IMR-90 (cell line): ENCODE data around the gene SLIT3. TPM values are rescaled to one million over a fixed set of nuclear protein-coding genes. Genes with fewer than 3 reads are reported as not detected.

ENCODE experiments used
- ATAC-seq: fragments of 200-7000 bp; cut with Tn5 transposase; 2 replicates; pipeline ENCODE4 v1.9.1; 2020; ENCODE audit warnings: low read depth, mild to moderate bottlenecking, moderate library complexity
- BruUV-seq: library from RNA; stranded (reverse); fragments of 400-500 nt; replicated peaks from 2 replicates; lab custom pipeline; 2021; lab: Mats Ljungman, UMichigan
- CTCF ChIA-PET: fragments of 300-600 bp; formaldehyde crosslinking; extraction: SDS; loops from one replicate; lab custom pipeline; 2021; ENCODE audit warnings: antibody characterized with exemption; lab: Yijun Ruan, JAX
- POLR2A ChIA-PET: fragments of 300-600 bp; sonication (Branson Sonifier 250); formaldehyde crosslinking; loops from one replicate; lab custom pipeline; 2022; ENCODE audit warnings: antibody characterized with exemption; ENCODE audit not compliant: unreplicated experiment; lab: Charles Lee
- DNase-seq: peaks from one replicate; pipeline ENCODE4 v3.0.0; 2013
- H2AFZ ChIP-seq: replicated peaks from 2 replicates; pipeline ENCODE3; 2013; ENCODE audit warnings: low read length, mild to moderate bottlenecking; ENCODE audit not compliant: poor library complexity
- H2AK5ac ChIP-seq: 2 replicates; pipeline ENCODE4 v1.6.1; 2013; ENCODE audit warnings: low read depth, low read length, inconsistent platforms
- H2AK9ac ChIP-seq: replicated peaks from 2 replicates; pipeline ENCODE3; 2013; ENCODE audit warnings: mild to moderate bottlenecking, low read depth, low read length, moderate library complexity; ENCODE audit not compliant: poor library complexity
- H2BK120ac ChIP-seq: 2 replicates; pipeline ENCODE4 v1.6.1; 2013; ENCODE audit warnings: low read depth, low read length, inconsistent platforms
- H2BK15ac ChIP-seq: 3 replicates; pipeline ENCODE4 v1.6.1; 2013; ENCODE audit warnings: low read depth, low read length, inconsistent platforms
- H2BK20ac ChIP-seq: 2 replicates; pipeline ENCODE4 v1.6.1; 2013; ENCODE audit warnings: low read depth, mild to moderate bottlenecking, inconsistent platforms, low read length, moderate library complexity
- H2BK5ac ChIP-seq: 2 replicates; pipeline ENCODE4 v1.6.1; 2013; ENCODE audit warnings: mild to moderate bottlenecking, low read depth, low read length, inconsistent platforms; ENCODE audit not compliant: poor library complexity, severe bottlenecking
- H3K14ac ChIP-seq: replicated peaks from 2 replicates; pipeline ENCODE4 v1.6.1; 2013; ENCODE audit warnings: low read depth, low read length, inconsistent platforms
- H3K18ac ChIP-seq: 2 replicates; pipeline ENCODE4 v1.6.1; 2013; ENCODE audit warnings: low read depth, low read length, control low read depth
- H3K23ac ChIP-seq: 2 replicates; pipeline ENCODE4 v1.6.1; 2013; ENCODE audit warnings: low read depth, low read length, inconsistent platforms
- H3K27ac ChIP-seq: 2 replicates; pipeline ENCODE4 v1.5.1; 2013; ENCODE audit warnings: mild to moderate bottlenecking, control low read depth, low read length; ENCODE audit not compliant: insufficient read depth
- H3K27me3 ChIP-seq: 2 replicates; pipeline ENCODE4 v1.6.1; 2013; ENCODE audit warnings: low read length; ENCODE audit not compliant: control insufficient read depth, insufficient read depth
- H3K36me3 ChIP-seq: 2 replicates; pipeline ENCODE4 v1.6.1; 2013; ENCODE audit warnings: low read length, mixed read lengths; ENCODE audit not compliant: control insufficient read depth, insufficient read depth
- H3K4ac ChIP-seq: 2 replicates; pipeline ENCODE4 v1.6.1; 2013; ENCODE audit warnings: low read depth, low read length, inconsistent platforms
- H3K4me1 ChIP-seq: 2 replicates; pipeline ENCODE4 v1.6.1; 2013; ENCODE audit warnings: low read length, mixed read lengths; ENCODE audit not compliant: control insufficient read depth, insufficient read depth
- H3K4me2 ChIP-seq: 2 replicates; pipeline ENCODE4 v1.6.1; 2013; ENCODE audit warnings: low read depth, mild to moderate bottlenecking, control low read depth, low read length, moderate library complexity
- H3K4me3 ChIP-seq: 2 replicates; pipeline ENCODE4 v1.5.1; 2013; ENCODE audit warnings: low read depth, mild to moderate bottlenecking, control low read depth, low read length, moderate library complexity; ENCODE audit not compliant: insufficient read depth
- H3K56ac ChIP-seq: 2 replicates; pipeline ENCODE4 v1.6.1; 2013; ENCODE audit warnings: low read length, inconsistent platforms; ENCODE audit not compliant: insufficient read depth; ENCODE audit errors: extremely low read depth
- H3K79me1 ChIP-seq, 2 experiments: 2 replicates each; pipeline ENCODE4 v1.6.1; 2013; ENCODE audit warnings: low read length in 2 of 2, inconsistent platforms in 1 of 2, low read depth in 1 of 2
- H3K9ac ChIP-seq: 2 replicates; pipeline ENCODE4 v1.6.1; 2013; ENCODE audit warnings: low read depth, low read length, control low read depth
- H3K9me1 ChIP-seq: 2 replicates; pipeline ENCODE4 v1.6.1; 2013; ENCODE audit warnings: low read length, inconsistent platforms; ENCODE audit not compliant: insufficient read depth
- H3K9me3 ChIP-seq: 2 replicates; pipeline ENCODE4 v1.6.1; 2013; ENCODE audit warnings: low read length; ENCODE audit not compliant: control insufficient read depth, insufficient read depth
- H4K20me1 ChIP-seq: 2 replicates; pipeline ENCODE4 v1.6.1; 2013; ENCODE audit warnings: low read length, inconsistent platforms; ENCODE audit not compliant: insufficient read depth
- H4K5ac ChIP-seq: 2 replicates; pipeline ENCODE4 v1.6.1; 2013; ENCODE audit warnings: mild to moderate bottlenecking, low read depth, low read length, control low read depth
- H4K8ac ChIP-seq, 2 experiments: 2 replicates each; pipeline ENCODE4 v1.6.1; 2013; ENCODE audit warnings: low read depth in 2 of 2, low read length in 2 of 2, control low read depth in 1 of 2, inconsistent platforms in 1 of 2
- H4K91ac ChIP-seq: 2 replicates; pipeline ENCODE4 v1.6.1; 2013; ENCODE audit warnings: low read depth, low read length, inconsistent platforms; ENCODE audit not compliant: insufficient read depth
- BHLHE40 ChIP-seq: fragments of 150-350 bp; IDR thresholded peaks from 2 replicates; pipeline ENCODE4 v1.6.1; 2016; ENCODE audit warnings: mild to moderate bottlenecking, low read depth, low read length
- CEBPB ChIP-seq: IDR thresholded peaks from 2 replicates; pipeline ENCODE4 v1.6.1; 2012; ENCODE audit warnings: low read depth, low read length, improper control_type of control experiment
- CHD1 ChIP-seq: IDR thresholded peaks from 2 replicates; pipeline ENCODE4 v1.6.1; 2012; ENCODE audit warnings: low read depth, low read length, improper control_type of control experiment
- FOS ChIP-seq: fragments of 150-350 bp; IDR thresholded peaks from 2 replicates; pipeline ENCODE4 v1.6.1; 2016; ENCODE audit warnings: low read depth, low read length
- MAFK ChIP-seq: IDR thresholded peaks from 2 replicates; pipeline ENCODE4 v1.6.1; 2012; ENCODE audit warnings: low read depth, low read length, improper control_type of control experiment
- MAZ ChIP-seq: IDR thresholded peaks from 2 replicates; pipeline ENCODE4 v1.6.1; 2012; ENCODE audit warnings: low read depth, mild to moderate bottlenecking, low read length, improper control_type of control experiment, moderate library complexity, borderline replicate concordance
- MXI1 ChIP-seq: IDR thresholded peaks from 2 replicates; pipeline ENCODE4 v1.6.1; 2012; ENCODE audit warnings: low read depth, mild to moderate bottlenecking, low read length, moderate library complexity, borderline replicate concordance
- NFE2L2 ChIP-seq: fragments of 150-350 bp; IDR thresholded peaks from 2 replicates; pipeline ENCODE4 v1.6.1; 2016; ENCODE audit warnings: low read depth, mild to moderate bottlenecking, low read length
- POLR2A ChIP-seq: IDR thresholded peaks from 2 replicates; pipeline ENCODE4 v1.6.1; 2012; ENCODE audit warnings: mild to moderate bottlenecking, low read depth, low read length
- RAD21 ChIP-seq: IDR thresholded peaks from 2 replicates; pipeline ENCODE4 v1.6.1; 2012; ENCODE audit warnings: low read length, improper control_type of control experiment
- RCOR1 ChIP-seq: IDR thresholded peaks from 2 replicates; pipeline ENCODE4 v1.6.1; 2012; ENCODE audit warnings: mild to moderate bottlenecking, low read length, improper control_type of control experiment; ENCODE audit not compliant: insufficient replicate concordance
- RFX5 ChIP-seq: IDR thresholded peaks from 2 replicates; pipeline ENCODE4 v1.8.0; 2012; ENCODE audit warnings: low read depth, mild to moderate bottlenecking, low read length, moderate library complexity
- SMC3 ChIP-seq: fragments of 150-350 bp; IDR thresholded peaks from 2 replicates; pipeline ENCODE4 v1.6.1; 2016; ENCODE audit warnings: low read depth, mild to moderate bottlenecking, antibody characterized with exemption, low read length, moderate library complexity
- dilution Hi-C: fragments of 300-500 bp; cut with HindIII; formaldehyde crosslinking; loops from one replicate; pipeline ENCODE4 v1.14.3; 2018; ENCODE audit warnings: low sequenced_read_pairs; ENCODE audit not compliant: unreplicated experiment
- in situ Hi-C: fragments of 300-500 bp; cut with MboI; formaldehyde crosslinking; loops from 3 replicates; pipeline ENCODE4 v1.14.3; 2019; ENCODE audit warnings: low sequenced_read_pairs, inconsistent platforms, mixed read lengths
- intact Hi-C: fragments of 100-400 bp; cut with micrococcal nuclease; formaldehyde crosslinking; loops from 2 replicates; pipeline ENCODE4 v1.10.0; 2022
- polyA plus RNA-seq, 3 experiments: library from polyadenylated mRNA; depleted of rRNA; stranded (reverse); fragments of >200 nt; gene quantifications; 2 replicates each; pipeline ENCODE4 v1.2.3, GENCODE V29; 2012; ENCODE audit warnings: low replicate concordance in 1 of 3
- total RNA-seq: library from RNA; depleted of rRNA; stranded (reverse); fragments of >200 nt; gene quantifications from 2 replicates; pipeline ENCODE4 v1.2.3, GENCODE V29; 2012
- TF ChIP-seq, protein P1 (sequence below): fragments of 150-350 bp; IDR thresholded peaks from 2 replicates; pipeline ENCODE4 v1.6.1; 2016; ENCODE audit warnings: low read depth, mild to moderate bottlenecking, low read length, moderate library complexity, borderline replicate concordance
- TF ChIP-seq, protein P2 (sequence below): conservative IDR thresholded peaks from 2 replicates; pipeline ENCODE4 v1.5.1; 2012; ENCODE audit warnings: mild to moderate bottlenecking, low read depth, low read length, improper control_type of control experiment
- TF ChIP-seq, protein P3 (sequence below): fragments of 150-350 bp; IDR thresholded peaks from 2 replicates; pipeline ENCODE4 v1.6.1; 2017; ENCODE audit warnings: mild to moderate bottlenecking, antibody characterized with exemption, low read length, low read depth

The SLIT3 gene
- total and polyA plus RNA-seq, 2 of the 4 experiments (the other 2 are of a cell fraction) = 0.18 to 0.50 TPM

DNA sequence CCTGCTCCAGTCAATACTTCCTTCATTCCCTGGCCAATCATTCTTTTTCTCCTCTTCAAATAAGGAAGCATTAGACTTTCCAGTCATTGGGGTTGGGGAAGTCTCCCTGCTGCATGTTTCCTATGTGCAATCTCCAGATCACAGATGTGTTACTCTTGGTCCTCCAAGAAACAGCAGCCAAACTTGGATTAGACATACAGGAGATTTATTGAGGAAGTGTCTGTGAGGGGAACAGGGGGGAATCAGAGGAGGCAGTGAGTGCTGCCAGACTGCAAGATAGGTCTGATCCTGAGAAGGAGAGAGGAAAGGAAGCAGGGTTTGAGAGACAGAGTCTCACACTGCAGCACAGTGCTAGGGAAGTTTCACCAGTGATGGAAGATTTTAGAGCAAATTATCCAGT lies 40.6 kb upstream of the SLIT3 start:
- Histone ChIP-seq H2BK20ac (no peak overlapping the region), H3K4me1 (0 out of 2 replicates have a peak, but pooled peaks cover 1% of the 10 kb centered on the region), H2AK5ac (no peak overlapping the region), H3K9me1 (no peaks in the 10 kb centered on the region), H2AFZ (no peak overlapping the region), H3K56ac (no peak overlapping the region), H3K9me3 (no peaks in the 10 kb centered on the region), H2BK120ac (no peak overlapping the region), H4K8ac (no peak overlapping the region), H3K9ac (no peak overlapping the region), H2BK5ac (no peak overlapping the region), H3K36me3 (no peaks in the 10 kb centered on the region), H3K27me3 (no peaks in the 10 kb centered on the region), H3K4me2 (no peak overlapping the region), H3K23ac (no peak overlapping the region), H4K20me1 (no peaks in the 10 kb centered on the region), H2AK9ac (no peak overlapping the region), H4K91ac (no peak overlapping the region), H3K4me3 (no peak overlapping the region), H3K14ac (no peak overlapping the region), H3K79me1 (no peaks in the 10 kb centered on the region), H3K4ac (no peak overlapping the region), H4K5ac (no peak overlapping the region), H3K27ac (no peak overlapping the region), H2BK15ac (no peak overlapping the region), H3K18ac (no peak overlapping the region)
- ChIA-PET POLR2A (no interaction called here), CTCF (no interaction called here)
- dilution Hi-C loops (no loop called here), intact Hi-C loops (no loop called here), in situ Hi-C loops (no loop called here)
- no TSS peak for BruUV-seq
- TF ChIP-seq MAFK = no peak
- TF ChIP-seq, protein P1, sequence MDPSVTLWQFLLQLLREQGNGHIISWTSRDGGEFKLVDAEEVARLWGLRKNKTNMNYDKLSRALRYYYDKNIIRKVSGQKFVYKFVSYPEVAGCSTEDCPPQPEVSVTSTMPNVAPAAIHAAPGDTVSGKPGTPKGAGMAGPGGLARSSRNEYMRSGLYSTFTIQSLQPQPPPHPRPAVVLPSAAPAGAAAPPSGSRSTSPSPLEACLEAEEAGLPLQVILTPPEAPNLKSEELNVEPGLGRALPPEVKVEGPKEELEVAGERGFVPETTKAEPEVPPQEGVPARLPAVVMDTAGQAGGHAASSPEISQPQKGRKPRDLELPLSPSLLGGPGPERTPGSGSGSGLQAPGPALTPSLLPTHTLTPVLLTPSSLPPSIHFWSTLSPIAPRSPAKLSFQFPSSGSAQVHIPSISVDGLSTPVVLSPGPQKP = no peak
- TF ChIP-seq BHLHE40 = no peak
- no peak for TF ChIP-seq SMC3
- TF ChIP-seq RAD21 = no peak
- no peak for TF ChIP-seq CEBPB
- no peak for TF ChIP-seq FOS
- no peak for TF ChIP-seq NFE2L2
- TF ChIP-seq, protein P2, sequence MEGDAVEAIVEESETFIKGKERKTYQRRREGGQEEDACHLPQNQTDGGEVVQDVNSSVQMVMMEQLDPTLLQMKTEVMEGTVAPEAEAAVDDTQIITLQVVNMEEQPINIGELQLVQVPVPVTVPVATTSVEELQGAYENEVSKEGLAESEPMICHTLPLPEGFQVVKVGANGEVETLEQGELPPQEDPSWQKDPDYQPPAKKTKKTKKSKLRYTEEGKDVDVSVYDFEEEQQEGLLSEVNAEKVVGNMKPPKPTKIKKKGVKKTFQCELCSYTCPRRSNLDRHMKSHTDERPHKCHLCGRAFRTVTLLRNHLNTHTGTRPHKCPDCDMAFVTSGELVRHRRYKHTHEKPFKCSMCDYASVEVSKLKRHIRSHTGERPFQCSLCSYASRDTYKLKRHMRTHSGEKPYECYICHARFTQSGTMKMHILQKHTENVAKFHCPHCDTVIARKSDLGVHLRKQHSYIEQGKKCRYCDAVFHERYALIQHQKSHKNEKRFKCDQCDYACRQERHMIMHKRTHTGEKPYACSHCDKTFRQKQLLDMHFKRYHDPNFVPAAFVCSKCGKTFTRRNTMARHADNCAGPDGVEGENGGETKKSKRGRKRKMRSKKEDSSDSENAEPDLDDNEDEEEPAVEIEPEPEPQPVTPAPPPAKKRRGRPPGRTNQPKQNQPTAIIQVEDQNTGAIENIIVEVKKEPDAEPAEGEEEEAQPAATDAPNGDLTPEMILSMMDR = no peak
- no peak for TF ChIP-seq MXI1
- TF ChIP-seq RFX5 = no peak
- TF ChIP-seq, protein P3, sequence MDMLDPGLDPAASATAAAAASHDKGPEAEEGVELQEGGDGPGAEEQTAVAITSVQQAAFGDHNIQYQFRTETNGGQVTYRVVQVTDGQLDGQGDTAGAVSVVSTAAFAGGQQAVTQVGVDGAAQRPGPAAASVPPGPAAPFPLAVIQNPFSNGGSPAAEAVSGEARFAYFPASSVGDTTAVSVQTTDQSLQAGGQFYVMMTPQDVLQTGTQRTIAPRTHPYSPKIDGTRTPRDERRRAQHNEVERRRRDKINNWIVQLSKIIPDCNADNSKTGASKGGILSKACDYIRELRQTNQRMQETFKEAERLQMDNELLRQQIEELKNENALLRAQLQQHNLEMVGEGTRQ = no peak
- no peak for TF ChIP-seq CHD1
- no peak for TF ChIP-seq RCOR1
- TF ChIP-seq MAZ = no peak
- no peak for TF ChIP-seq POLR2A
- ATAC-seq (no peak), DNase-seq (no peak)
